Coronary artery (tissue), 2 donors: ENCODE data around the gene EDNRA.

Experiments used
- DNase-seq: peaks from one replicate; pipeline ENCODE4 v3.0.0-alpha.2; 2017; ENCODE audit warnings: low spot score
- H3K27ac ChIP-seq, 2 donors: fragments of 200-600 bp; sonication (generic); one replicate each; pipeline ENCODE4 v1.5.1; 2016 to 2019
- H3K4me3 ChIP-seq: fragments of 200-600 bp; sonication (generic); 2 replicates; pipeline ENCODE4 v1.5.1; 2016; ENCODE audit warnings: mild to moderate bottlenecking, moderate library complexity
- CTCF ChIP-seq: fragments of 200-600 bp; sonication (generic); IDR thresholded peaks from one replicate; pipeline ENCODE4 v1.5.1; 2019; ENCODE audit warnings: antibody characterized with exemption

Gene EDNRA

DNA sequence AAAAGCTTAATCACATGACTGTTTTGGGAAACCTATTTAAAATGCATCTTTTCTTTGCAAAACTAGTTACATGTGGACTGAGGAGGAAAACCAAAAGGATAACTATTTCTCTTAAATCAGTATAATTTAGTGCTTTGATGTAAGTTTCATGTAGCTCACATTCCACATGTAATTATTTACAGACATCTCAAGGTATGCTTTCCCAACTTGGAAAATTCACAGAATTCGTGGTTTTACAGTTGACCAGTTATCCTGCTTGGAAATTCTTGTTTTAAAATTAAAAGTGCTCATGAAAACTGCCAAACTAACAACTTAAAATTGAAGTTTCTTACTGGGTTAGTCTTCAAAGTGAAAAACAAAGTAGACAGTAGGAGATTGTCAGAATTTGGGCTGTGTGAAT, 52.4 kb downstream of the EDNRA start:
- no peak for DNase-seq
- no peak for TF ChIP-seq CTCF
- no peak overlapping the region for H3K27ac ChIP-seq
- no peak overlapping the region for H3K4me3 ChIP-seq

- Histone ChIP-seq H3K4me3 (no peak overlapping the region), H3K27ac (no peak overlapping the region)
- no peak for DNase-seq
- TF ChIP-seq CTCF = no peak
Observed at GRCh38 chr4:147535124-147535523, 54.2 kb downstream of the EDNRA start.

- Histone ChIP-seq H3K4me3 (no peak overlapping the region), H3K27ac (no peak overlapping the region)
- no peak for TF ChIP-seq CTCF
- DNase-seq = no peak
Observed at GRCh38 chr4:147538711-147539110, 57.8 kb downstream of the EDNRA start.

DNA sequence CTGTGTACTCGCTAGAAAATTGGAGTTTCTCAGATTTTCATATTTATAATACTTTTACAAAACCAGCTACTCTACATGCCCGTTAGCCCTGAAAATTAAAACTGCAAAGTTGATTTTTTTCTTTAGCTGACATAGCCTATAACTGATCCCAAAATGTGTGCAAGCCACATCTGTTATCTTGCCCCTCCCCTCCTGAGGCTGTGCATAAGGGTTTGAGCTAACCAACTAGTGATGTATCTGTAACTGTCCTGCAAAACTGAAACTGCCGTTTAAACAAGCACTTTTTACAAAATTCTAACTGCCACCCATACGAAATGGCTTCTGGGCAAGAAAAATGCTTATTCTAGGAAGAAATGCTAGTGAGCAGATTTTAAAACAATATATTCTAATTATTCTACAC, 59.1 kb downstream of the EDNRA start:
- H3K4me3 ChIP-seq = no peak overlapping the region
- no peak for DNase-seq
- no peak overlapping the region for H3K27ac ChIP-seq
- no peak for TF ChIP-seq CTCF

DNA sequence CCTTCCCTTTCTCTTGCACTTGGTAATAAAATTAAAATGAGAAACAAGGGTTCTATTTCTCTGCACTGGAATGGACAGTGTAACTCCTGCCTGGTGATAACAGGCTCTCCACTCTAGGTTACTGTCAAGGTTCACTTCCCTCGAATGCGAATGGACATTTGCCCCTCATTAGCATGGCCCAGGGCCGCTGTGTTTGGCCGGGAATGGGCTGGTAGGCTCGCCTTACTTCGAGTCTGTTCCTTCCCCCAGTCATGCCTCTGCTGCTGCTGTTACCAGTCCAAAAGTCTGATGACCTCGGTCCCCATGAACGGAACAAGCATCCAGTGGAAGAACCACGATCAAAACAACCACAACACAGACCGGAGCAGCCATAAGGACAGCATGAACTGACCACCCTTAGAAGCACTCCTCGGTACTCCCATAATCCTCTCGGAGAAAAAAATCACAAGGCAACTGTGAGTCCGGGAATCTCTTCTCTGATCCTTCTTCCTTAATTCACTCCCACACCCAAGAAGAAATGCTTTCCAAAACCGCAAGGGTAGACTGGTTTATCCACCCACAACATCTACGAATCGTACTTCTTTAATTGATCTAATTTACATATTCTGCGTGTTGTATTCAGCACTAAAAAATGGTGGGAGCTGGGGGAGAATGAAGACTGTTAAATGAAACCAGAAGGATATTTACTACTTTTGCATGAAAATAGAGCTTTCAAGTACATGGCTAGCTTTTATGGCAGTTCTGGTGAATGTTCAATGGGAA, 61.5 kb downstream of the EDNRA start:
- DNase-seq = no peak
- Histone ChIP-seq H3K27ac (peak overlapping the region; percentile 18 to 48), H3K4me3 (no peak overlapping the region)
- TF ChIP-seq CTCF = no peak

DNA sequence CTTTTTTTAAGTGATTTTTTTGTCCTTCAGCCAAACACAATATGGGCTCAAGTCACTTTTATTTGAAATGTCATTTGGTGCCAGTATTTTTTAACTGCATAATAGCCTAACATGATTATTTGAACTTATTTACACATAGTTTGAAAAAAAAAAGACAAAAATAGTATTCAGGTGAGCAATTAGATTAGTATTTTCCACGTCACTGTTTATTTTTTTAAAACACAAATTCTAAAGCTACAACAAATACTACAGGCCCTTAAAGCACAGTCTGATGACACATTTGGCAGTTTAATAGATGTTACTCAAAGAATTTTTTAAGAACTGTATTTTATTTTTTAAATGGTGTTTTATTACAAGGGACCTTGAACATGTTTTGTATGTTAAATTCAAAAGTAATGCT, 62.1 kb downstream of the EDNRA start:
- H3K27ac ChIP-seq = peak overlapping the region; percentile 18 to 48
- no peak for TF ChIP-seq CTCF
- no peak overlapping the region for H3K4me3 ChIP-seq
- DNase-seq = no peak

DNA sequence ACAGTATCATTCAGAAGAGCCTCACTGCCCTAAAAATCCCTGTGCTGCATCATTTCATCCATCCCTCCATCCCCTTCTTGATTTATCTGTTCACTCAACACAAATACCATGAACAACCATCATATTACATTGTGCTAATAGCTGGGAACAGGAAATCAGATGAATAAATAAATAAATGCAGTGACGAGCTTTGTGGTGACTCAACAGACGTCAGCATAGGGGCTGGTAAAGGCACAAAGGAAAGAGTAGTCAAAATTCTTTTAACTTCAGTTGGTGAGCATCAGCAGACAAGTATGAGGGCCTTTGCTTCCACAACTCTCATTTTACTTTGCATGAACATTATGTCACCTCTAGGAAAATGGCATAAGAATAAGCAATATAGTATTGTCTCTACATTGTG, 65.5 kb downstream of the EDNRA start:
- Histone ChIP-seq H3K27ac (peak overlapping the region; percentile 8 to 43), H3K4me3 (no peak overlapping the region)
- no peak for DNase-seq
- no peak for TF ChIP-seq CTCF
